Neural progenitor cell (in vitro differentiated cells): Measurements from ENCODE around the gene ACKR4. TPM values are rescaled to one million over a fixed set of nuclear protein-coding genes. Genes with fewer than 3 reads are reported as not detected.

ENCODE experiments used
- DNase-seq: peaks from one replicate; pipeline ENCODE4 v3.0.0-alpha.2; 2016; ENCODE audit warnings: low spot score
- H2AFZ ChIP-seq: fragments of 200-600 bp; sonication (generic); replicated peaks from 2 replicates; pipeline ENCODE4 v1.6.1; 2016; ENCODE audit warnings: antibody characterized with exemption
- H3F3A ChIP-seq: fragments of 200-600 bp; sonication (generic); 2 replicates; pipeline ENCODE4 v1.6.1; 2016; ENCODE audit warnings: antibody characterized with exemption, low read depth
- H3K27ac ChIP-seq: fragments of 200-600 bp; sonication (generic); 2 replicates; pipeline ENCODE4 v1.5.1; 2016; ENCODE audit warnings: mild to moderate bottlenecking
- H3K27me3 ChIP-seq: fragments of 200-600 bp; sonication (generic); 2 replicates; pipeline ENCODE4 v1.6.1; 2016; ENCODE audit warnings: mild to moderate bottlenecking, moderate library complexity
- H3K36me3 ChIP-seq: fragments of 200-600 bp; sonication (generic); 2 replicates; pipeline ENCODE4 v1.5.1; 2016
- H3K4me1 ChIP-seq: fragments of 200-600 bp; sonication (generic); 2 replicates; pipeline ENCODE4 v1.6.1; 2016; ENCODE audit warnings: mixed run types
- H3K4me2 ChIP-seq: fragments of 200-600 bp; sonication (generic); 2 replicates; pipeline ENCODE4 v1.6.1; 2016
- H3K4me3 ChIP-seq: fragments of 200-600 bp; sonication (generic); 2 replicates; pipeline ENCODE4 v1.5.1; 2016
- H3K79me2 ChIP-seq: fragments of 200-600 bp; sonication (generic); 2 replicates; pipeline ENCODE4 v1.6.1; 2016; ENCODE audit warnings: low read depth
- H3K9ac ChIP-seq: fragments of 200-600 bp; sonication (generic); 2 replicates; pipeline ENCODE4 v1.6.1; 2016
- H3K9me3 ChIP-seq: fragments of 200-600 bp; sonication (generic); 2 replicates; pipeline ENCODE4 v1.5.1; 2016; ENCODE audit warnings: low read depth
- H4K20me1 ChIP-seq: fragments of 200-600 bp; sonication (generic); 2 replicates; pipeline ENCODE4 v1.6.1; 2016; ENCODE audit warnings: low read depth
- H3K27ac Mint-ChIP-seq: 3 replicates; pipeline ENCODE4 v1.8.0; 2021; ENCODE audit warnings: mixed read lengths
- H3K27me3 Mint-ChIP-seq: 2 replicates; pipeline ENCODE4 v1.8.0; 2022; ENCODE audit warnings: low read depth, mild to moderate bottlenecking, inconsistent platforms, moderate library complexity, mixed read lengths; ENCODE audit not compliant: insufficient read depth
- H3K36me3 Mint-ChIP-seq: 3 replicates; pipeline ENCODE4 v1.8.0; 2021; ENCODE audit warnings: mixed read lengths
- H3K4me1 Mint-ChIP-seq: 3 replicates; pipeline ENCODE4 v1.8.0; 2021; ENCODE audit warnings: mixed read lengths
- H3K4me3 Mint-ChIP-seq: 3 replicates; pipeline ENCODE4 v1.8.0; 2021; ENCODE audit warnings: mild to moderate bottlenecking, moderate library complexity, mixed read lengths
- H3K9me3 Mint-ChIP-seq: 3 replicates; pipeline ENCODE4 v1.8.0; 2020; ENCODE audit warnings: mixed read lengths
- CTCF ChIP-seq: fragments of 200-600 bp; sonication (generic); IDR thresholded peaks from 2 replicates; pipeline ENCODE4 v1.5.1; 2017; ENCODE audit warnings: antibody characterized with exemption, mild to moderate bottlenecking
- EZH2 ChIP-seq: fragments of 200-600 bp; sonication (generic); IDR thresholded peaks from 2 replicates; pipeline ENCODE4 v1.6.1; 2017; ENCODE audit warnings: antibody characterized with exemption, mild to moderate bottlenecking, moderate library complexity
- EZH2phosphoT487 ChIP-seq: fragments of 200-600 bp; sonication (generic); IDR thresholded peaks from 2 replicates; pipeline ENCODE4 v1.6.1; 2017; ENCODE audit warnings: antibody characterized with exemption
- total RNA-seq: library from RNA; depleted of rRNA; stranded (reverse); fragments of >200 nt; gene quantifications from 2 replicates; pipeline ENCODE4 v1.2.3, GENCODE V29; 2015; ENCODE audit warnings: low replicate concordance

The ACKR4 gene
- total RNA-seq, 1 donor from 2014 or later = not detected

GRCh38 chr3:132615881-132616280, 18.8 kb downstream of the ACKR4 start:
- Histone ChIP-seq H4K20me1 (no peaks in the 10 kb centered on the region), H3K4me2 (no peak overlapping the region), H3K27me3 (no peaks in the 10 kb centered on the region), H3F3A (no peaks in the 10 kb centered on the region), H3K79me2 (no peaks in the 10 kb centered on the region), H3K9ac (no peak overlapping the region), H3K9me3 (no peaks in the 10 kb centered on the region), H2AFZ (no peak overlapping the region), H3K4me3 (no peak overlapping the region), H3K4me1 (no peaks in the 10 kb centered on the region), H3K36me3 (peaks cover 3% of the 10 kb centered on the region), H3K27ac (no peak overlapping the region)
- no peak overlapping the region for H3K27ac Mint-ChIP-seq
- H3K27me3 Mint-ChIP-seq = peaks cover 2% of the 10 kb centered on the region
- H3K4me1 Mint-ChIP-seq = no peaks in the 10 kb centered on the region
- no peak overlapping the region for H3K4me3 Mint-ChIP-seq
- peaks cover 16% of the 10 kb centered on the region for H3K9me3 Mint-ChIP-seq
- H3K36me3 Mint-ChIP-seq = peaks cover 21% of the 10 kb centered on the region
- TF ChIP-seq EZH2 (no peak), CTCF (no peak), EZH2phosphoT487 (no peak)
- DNase-seq = no peak

DNA sequence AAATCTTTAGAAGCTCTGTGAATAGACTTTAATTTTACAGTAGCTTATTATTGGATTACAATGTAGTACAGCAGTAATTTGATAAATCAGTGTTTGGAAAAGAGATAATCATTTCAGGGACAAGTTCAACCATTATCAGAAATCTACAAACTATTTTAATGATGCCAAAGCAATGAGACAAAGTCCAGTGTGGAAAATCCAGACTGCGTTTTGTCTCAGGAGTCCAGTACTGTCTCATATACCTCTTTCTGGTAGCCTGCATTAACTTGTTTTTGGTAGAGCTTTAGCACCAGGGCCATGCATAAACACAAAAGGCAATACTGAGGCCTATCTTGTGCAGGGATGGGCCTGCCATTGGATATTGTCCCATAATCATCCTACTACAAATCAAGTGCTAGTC, 19.7 kb downstream of the ACKR4 start:
- Histone ChIP-seq H3K9ac (no peak overlapping the region), H3K36me3 (peaks cover 7% of the 10 kb centered on the region), H3K4me1 (no peaks in the 10 kb centered on the region), H3K79me2 (no peaks in the 10 kb centered on the region), H3K4me2 (no peak overlapping the region), H2AFZ (no peak overlapping the region), H3K9me3 (no peaks in the 10 kb centered on the region), H3F3A (no peaks in the 10 kb centered on the region), H3K27me3 (no peaks in the 10 kb centered on the region), H3K27ac (no peak overlapping the region), H3K4me3 (no peak overlapping the region), H4K20me1 (no peaks in the 10 kb centered on the region)
- Mint-ChIP-seq H3K27ac (no peak overlapping the region), H3K9me3 (peaks cover 12% of the 10 kb centered on the region), H3K4me1 (no peaks in the 10 kb centered on the region), H3K4me3 (no peak overlapping the region), H3K36me3 (peaks cover 21% of the 10 kb centered on the region), H3K27me3 (peaks cover 2% of the 10 kb centered on the region)
- no peak for DNase-seq
- TF ChIP-seq CTCF = no peak
- no peak for TF ChIP-seq EZH2phosphoT487
- TF ChIP-seq EZH2 = no peak

DNA sequence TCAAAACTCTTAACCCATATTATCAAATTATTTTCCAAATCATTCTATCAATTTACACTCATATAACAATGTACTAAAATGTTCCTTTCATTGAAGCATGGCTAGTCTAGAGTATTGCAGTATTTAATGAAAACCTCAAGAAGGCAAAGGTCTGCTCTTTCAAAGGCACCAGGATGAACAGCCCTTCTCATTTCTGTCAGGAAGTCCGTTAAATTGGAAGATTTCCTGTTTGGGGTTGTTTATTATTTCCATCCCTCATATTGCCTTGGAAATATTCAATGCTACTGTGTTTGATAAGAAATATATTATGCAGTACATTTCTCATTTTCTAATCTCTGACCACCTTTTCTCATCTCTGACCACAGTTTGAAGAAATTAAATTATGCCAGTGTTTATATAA, 25.1 kb downstream of the ACKR4 start:
- Histone ChIP-seq H3K27me3 (no peaks in the 10 kb centered on the region), H2AFZ (no peak overlapping the region), H3K27ac (no peak overlapping the region), H3K4me1 (no peaks in the 10 kb centered on the region), H3K4me2 (no peak overlapping the region), H3K9ac (no peak overlapping the region), H3K79me2 (no peaks in the 10 kb centered on the region), H3K4me3 (no peak overlapping the region), H3F3A (no peaks in the 10 kb centered on the region), H4K20me1 (no peaks in the 10 kb centered on the region), H3K36me3 (peaks cover 9% of the 10 kb centered on the region), H3K9me3 (no peaks in the 10 kb centered on the region)
- no peak for DNase-seq
- Mint-ChIP-seq H3K9me3 (no peaks in the 10 kb centered on the region), H3K36me3 (peaks cover 9% of the 10 kb centered on the region), H3K4me3 (no peak overlapping the region), H3K27me3 (peaks cover 2% of the 10 kb centered on the region), H3K27ac (no peak overlapping the region), H3K4me1 (no peaks in the 10 kb centered on the region)
- TF ChIP-seq EZH2phosphoT487 (no peak), CTCF (no peak), EZH2 (no peak)

GRCh38 chr3:132622761-132623160, 25.7 kb downstream of the ACKR4 start:
- no peak overlapping the region for H2AFZ ChIP-seq
- H3K4me3 Mint-ChIP-seq = no peak overlapping the region
- no peaks in the 10 kb centered on the region for H4K20me1 ChIP-seq
- no peak for DNase-seq
- no peak overlapping the region for H3K27ac ChIP-seq
- no peak overlapping the region for H3K4me2 ChIP-seq
- H3K9ac ChIP-seq = no peak overlapping the region
- no peaks in the 10 kb centered on the region for H3K9me3 Mint-ChIP-seq
- no peaks in the 10 kb centered on the region for H3F3A ChIP-seq
- H3K27me3 Mint-ChIP-seq = peaks cover 2% of the 10 kb centered on the region
- no peak overlapping the region for H3K27ac Mint-ChIP-seq
- no peaks in the 10 kb centered on the region for H3K79me2 ChIP-seq
- no peaks in the 10 kb centered on the region for H3K27me3 ChIP-seq
- peaks cover 11% of the 10 kb centered on the region for H3K36me3 Mint-ChIP-seq
- no peaks in the 10 kb centered on the region for H3K4me1 Mint-ChIP-seq
- H3K9me3 ChIP-seq = no peaks in the 10 kb centered on the region
- no peaks in the 10 kb centered on the region for H3K4me1 ChIP-seq
- TF ChIP-seq EZH2 (no peak), CTCF (no peak), EZH2phosphoT487 (no peak)
- peaks cover 14% of the 10 kb centered on the region for H3K36me3 ChIP-seq
- H3K4me3 ChIP-seq = no peak overlapping the region
